SK-N-SH treated with all-trans-retinoic acid at 6 μM for 48 hours (cell line): ENCODE measurements around the gene CCDC24.

Experiments used
- RARB ChIP-seq: fragments of 250-450 bp; sonication (Bioruptor Pico); IDR thresholded peaks from 2 replicates; pipeline ENCODE4 v1.8.0; 2021; ENCODE audit warnings: mild to moderate bottlenecking, moderate library complexity
- TOX ChIP-seq: fragments of 250-450 bp; sonication (Bioruptor Pico); IDR thresholded peaks from 2 replicates; pipeline ENCODE4 v1.8.0; 2021; ENCODE audit warnings: mild to moderate bottlenecking, moderate library complexity, borderline replicate concordance
- ZFP3 ChIP-seq: fragments of 250-450 bp; sonication (Bioruptor Pico); IDR thresholded peaks from 2 replicates; pipeline ENCODE4 v1.5.0; 2020; ENCODE audit warnings: mild to moderate bottlenecking, moderate library complexity
- ZFP30 ChIP-seq: fragments of 450-650 bp; formaldehyde crosslinking; IDR thresholded peaks from 2 replicates; pipeline ENCODE4 v1.5.0; 2022; ENCODE audit warnings: mild to moderate bottlenecking, moderate library complexity
- ZNF565 ChIP-seq: fragments of 450-650 bp; formaldehyde crosslinking; conservative IDR thresholded peaks from 2 replicates; pipeline ENCODE4 v1.5.0; 2020; ENCODE audit warnings: low read depth, mild to moderate bottlenecking, moderate library complexity
- ZNF8 ChIP-seq: fragments of 450-650 bp; formaldehyde crosslinking; IDR thresholded peaks from 2 replicates; pipeline ENCODE4 v1.5.0; 2020; ENCODE audit warnings: mild to moderate bottlenecking, moderate library complexity
- TF ChIP-seq, protein P1 (sequence below): fragments of 250-450 bp; sonication (Bioruptor Pico); IDR thresholded peaks from 2 replicates; pipeline ENCODE4 v1.8.0; 2020; ENCODE audit warnings: mild to moderate bottlenecking, moderate library complexity, borderline replicate concordance
- TF ChIP-seq, protein P2 (sequence below): fragments of 250-450 bp; sonication (Bioruptor Pico); IDR thresholded peaks from 2 replicates; pipeline ENCODE4 v1.5.0; 2020; ENCODE audit warnings: mild to moderate bottlenecking, moderate library complexity

DNA sequence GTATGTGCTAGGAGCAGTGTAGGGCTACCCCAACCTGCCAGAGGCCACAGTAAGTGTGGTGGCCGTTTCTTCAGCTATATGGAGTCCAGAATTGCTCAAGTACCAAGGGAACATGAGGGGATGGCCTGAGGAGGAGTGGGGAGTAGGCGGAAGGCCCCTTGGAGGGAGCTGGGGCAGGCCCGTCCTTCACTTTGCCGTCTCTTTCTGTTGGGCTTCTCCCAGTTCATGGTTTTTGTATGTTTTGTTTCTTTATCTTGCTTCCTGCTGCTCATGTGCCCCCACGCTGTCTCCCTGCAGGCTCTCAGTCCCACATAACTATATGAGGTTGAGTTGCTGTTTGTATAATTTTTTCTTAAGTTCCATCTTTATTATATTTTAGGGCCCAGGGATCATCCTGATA lies 27.5 kb upstream of the CCDC24 start:
- TF ChIP-seq ZNF8 (CRISPR knock-in tag) (no peak), ZFP3 (no peak), TOX (CRISPR knock-in tag) (no peak), ZFP30 (CRISPR knock-in tag) (no peak), RARB (CRISPR knock-in tag) (no peak), ZNF565 (no peak)
- TF ChIP-seq, protein P1, sequence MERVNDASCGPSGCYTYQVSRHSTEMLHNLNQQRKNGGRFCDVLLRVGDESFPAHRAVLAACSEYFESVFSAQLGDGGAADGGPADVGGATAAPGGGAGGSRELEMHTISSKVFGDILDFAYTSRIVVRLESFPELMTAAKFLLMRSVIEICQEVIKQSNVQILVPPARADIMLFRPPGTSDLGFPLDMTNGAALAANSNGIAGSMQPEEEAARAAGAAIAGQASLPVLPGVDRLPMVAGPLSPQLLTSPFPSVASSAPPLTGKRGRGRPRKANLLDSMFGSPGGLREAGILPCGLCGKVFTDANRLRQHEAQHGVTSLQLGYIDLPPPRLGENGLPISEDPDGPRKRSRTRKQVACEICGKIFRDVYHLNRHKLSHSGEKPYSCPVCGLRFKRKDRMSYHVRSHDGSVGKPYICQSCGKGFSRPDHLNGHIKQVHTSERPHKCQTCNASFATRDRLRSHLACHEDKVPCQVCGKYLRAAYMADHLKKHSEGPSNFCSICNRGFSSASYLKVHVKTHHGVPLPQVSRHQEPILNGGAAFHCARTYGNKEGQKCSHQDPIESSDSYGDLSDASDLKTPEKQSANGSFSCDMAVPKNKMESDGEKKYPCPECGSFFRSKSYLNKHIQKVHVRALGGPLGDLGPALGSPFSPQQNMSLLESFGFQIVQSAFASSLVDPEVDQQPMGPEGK: no peak
- TF ChIP-seq, protein P2, sequence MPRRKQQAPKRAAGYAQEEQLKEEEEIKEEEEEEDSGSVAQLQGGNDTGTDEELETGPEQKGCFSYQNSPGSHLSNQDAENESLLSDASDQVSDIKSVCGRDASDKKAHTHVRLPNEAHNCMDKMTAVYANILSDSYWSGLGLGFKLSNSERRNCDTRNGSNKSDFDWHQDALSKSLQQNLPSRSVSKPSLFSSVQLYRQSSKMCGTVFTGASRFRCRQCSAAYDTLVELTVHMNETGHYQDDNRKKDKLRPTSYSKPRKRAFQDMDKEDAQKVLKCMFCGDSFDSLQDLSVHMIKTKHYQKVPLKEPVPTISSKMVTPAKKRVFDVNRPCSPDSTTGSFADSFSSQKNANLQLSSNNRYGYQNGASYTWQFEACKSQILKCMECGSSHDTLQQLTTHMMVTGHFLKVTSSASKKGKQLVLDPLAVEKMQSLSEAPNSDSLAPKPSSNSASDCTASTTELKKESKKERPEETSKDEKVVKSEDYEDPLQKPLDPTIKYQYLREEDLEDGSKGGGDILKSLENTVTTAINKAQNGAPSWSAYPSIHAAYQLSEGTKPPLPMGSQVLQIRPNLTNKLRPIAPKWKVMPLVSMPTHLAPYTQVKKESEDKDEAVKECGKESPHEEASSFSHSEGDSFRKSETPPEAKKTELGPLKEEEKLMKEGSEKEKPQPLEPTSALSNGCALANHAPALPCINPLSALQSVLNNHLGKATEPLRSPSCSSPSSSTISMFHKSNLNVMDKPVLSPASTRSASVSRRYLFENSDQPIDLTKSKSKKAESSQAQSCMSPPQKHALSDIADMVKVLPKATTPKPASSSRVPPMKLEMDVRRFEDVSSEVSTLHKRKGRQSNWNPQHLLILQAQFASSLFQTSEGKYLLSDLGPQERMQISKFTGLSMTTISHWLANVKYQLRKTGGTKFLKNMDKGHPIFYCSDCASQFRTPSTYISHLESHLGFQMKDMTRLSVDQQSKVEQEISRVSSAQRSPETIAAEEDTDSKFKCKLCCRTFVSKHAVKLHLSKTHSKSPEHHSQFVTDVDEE (CRISPR knock-in tag): no peak
